HCT116 (cell line): ENCODE data around the gene CELA3B. TPM values are rescaled to one million over a fixed set of nuclear protein-coding genes. Genes with fewer than 3 reads are reported as not detected.

Experiments
- ATAC-seq: fragments of 200-7000 bp; cut with Tn5 transposase; 2 replicates; pipeline ENCODE4 v1.9.1; 2020; ENCODE audit warnings: mild to moderate bottlenecking, moderate library complexity
- BruUV-seq: library from RNA; stranded (reverse); fragments of 400-500 nt; replicated peaks from 2 replicates; lab custom pipeline; 2021; lab: Mats Ljungman, UMichigan
- CTCF ChIA-PET: fragments of 300-600 bp; sonication (Branson Sonifier 250); formaldehyde crosslinking; loops from one replicate; lab custom pipeline; 2021; ENCODE audit warnings: antibody characterized with exemption; lab: Charles Lee
- POLR2A ChIA-PET: fragments of 300-600, 350-600 bp; sonication (Branson Sonifier 250); formaldehyde crosslinking; loops from one replicate; lab custom pipeline; 2021; ENCODE audit warnings: antibody characterized with exemption; lab: Charles Lee
- RAD21 ChIA-PET, 2 experiments: fragments of 300-600 bp; sonication (Branson Sonifier 250); formaldehyde crosslinking; loops; one replicate each; lab custom pipeline; 2023; ENCODE audit warnings: low total read pairs in 2 of 2; ENCODE audit not compliant: uncharacterized antibody in 2 of 2, unreplicated experiment in 2 of 2, low non-redundant PET in 1 of 2; lab: Charles Lee
- DNase-seq: peaks from one replicate; pipeline ENCODE4 v3.0.0-alpha.2; 2010; ENCODE audit warnings: low read depth, low spot score
- H2AFZ ChIP-seq: fragments of 200-600 bp; shearing (Covaris generic), sonication (generic); 2 replicates; pipeline ENCODE4 v1.6.1; 2017; ENCODE audit warnings: low read depth, mixed run types, mixed read lengths, antibody characterized with exemption, low read length; ENCODE audit not compliant: poor library complexity, severe bottlenecking
- H3K27ac ChIP-seq: 2 replicates; pipeline ENCODE4 v1.5.1; 2012; ENCODE audit warnings: low read depth, low read length
- H3K27me3 ChIP-seq: fragments of 200-600 bp; sonication (generic); 2 replicates; pipeline ENCODE4 v1.6.1; 2016; ENCODE audit warnings: mixed run types, low read length, mixed read lengths; ENCODE audit not compliant: insufficient read depth
- H3K36me3 ChIP-seq, 2 experiments: fragments of 200-500 bp in 1 of 2; fragments of 200-600 bp in 1 of 2; sonication (Bioruptor generic) in 1 of 2; sonication (generic) in 1 of 2; 2 replicates each; pipeline versions ENCODE4 v1.5.1 to v1.6.1; 2014 to 2016; ENCODE audit warnings: low read length in 2 of 2, inconsistent platforms in 1 of 2, mixed read lengths in 1 of 2, mixed run types in 1 of 2; ENCODE audit not compliant: insufficient read depth in 2 of 2, control insufficient read depth in 1 of 2
- H3K4me1 ChIP-seq, 2 experiments: fragments of 200-600 bp in 1 of 2; sonication (generic) in 1 of 2; 2 replicates each; pipeline versions ENCODE4 v1.5.1 to v1.6.1; 2012 to 2017; ENCODE audit warnings: low read length in 2 of 2, inconsistent platforms in 1 of 2, mild to moderate bottlenecking in 1 of 2, mixed read lengths in 1 of 2, mixed run types in 1 of 2, moderate library complexity in 1 of 2; ENCODE audit not compliant: insufficient read depth in 2 of 2, control insufficient read depth in 1 of 2
- H3K4me2 ChIP-seq: fragments of 200-600 bp; sonication (generic); 2 replicates; pipeline ENCODE4 v1.6.1; 2017; ENCODE audit warnings: mixed run types, low read length, mixed read lengths
- H3K4me3 ChIP-seq, 2 experiments: fragments of 200-600 bp in 1 of 2; sonication (generic) in 1 of 2; replicated peaks in 1 of 2; 2 replicates each; pipeline ENCODE4 v1.5.1; 2011 to 2016; ENCODE audit warnings: low read length in 2 of 2, control low read depth in 1 of 2, low read depth in 1 of 2, mild to moderate bottlenecking in 1 of 2, mixed read lengths in 1 of 2, mixed run types in 1 of 2
- H3K79me2 ChIP-seq: fragments of 200-600 bp; sonication (generic); 2 replicates; pipeline ENCODE4 v1.6.1; 2017; ENCODE audit warnings: mild to moderate bottlenecking, mixed run types, low read length, moderate library complexity, mixed read lengths; ENCODE audit not compliant: insufficient read depth
- H3K9ac ChIP-seq: fragments of 200-600 bp; sonication (generic); 2 replicates; pipeline ENCODE4 v1.6.1; 2016; ENCODE audit warnings: low read length, mixed read lengths
- H3K9me2 ChIP-seq: fragments of 200-600 bp; sonication (generic), shearing (Covaris generic); 2 replicates; pipeline ENCODE4 v1.6.1; 2017; ENCODE audit warnings: mixed run types, mild to moderate bottlenecking, moderate library complexity; ENCODE audit not compliant: insufficient read depth
- H3K9me3 ChIP-seq, 2 experiments: fragments of 200-500 bp in 1 of 2; fragments of 200-600 bp in 1 of 2; sonication (Bioruptor generic) in 1 of 2; sonication (generic) in 1 of 2; 2 replicates each; pipeline ENCODE4 v1.6.1; 2014 to 2017; ENCODE audit warnings: low read length in 2 of 2, mixed read lengths in 2 of 2, inconsistent platforms in 1 of 2, low read depth in 1 of 2, mild to moderate bottlenecking in 1 of 2, mixed run types in 1 of 2, moderate library complexity in 1 of 2; ENCODE audit not compliant: control insufficient read depth in 1 of 2, insufficient read depth in 1 of 2
- H4K20me1 ChIP-seq: fragments of 200-600 bp; sonication (generic), shearing (Covaris generic); 2 replicates; pipeline ENCODE4 v1.6.1; 2017; ENCODE audit warnings: mixed run types, mild to moderate bottlenecking, moderate library complexity; ENCODE audit not compliant: insufficient read depth
- CBX3 ChIP-seq: IDR thresholded peaks from 2 replicates; pipeline ENCODE4 v1.6.1; 2012; ENCODE audit warnings: low read depth
- CTCF ChIP-seq, 3 experiments: fragments of 200-600 bp in 1 of 3; sonication (generic) in 1 of 3; IDR thresholded peaks in 2 of 3; conservative IDR thresholded peaks in 1 of 3; 2 replicates each; pipeline ENCODE4 v1.5.1; 2012 to 2017; ENCODE audit warnings: low read depth in 2 of 3, low read length in 2 of 3, antibody characterized with exemption in 1 of 3, borderline replicate concordance in 1 of 3, control low read depth in 1 of 3, mild to moderate bottlenecking in 1 of 3, mixed read lengths in 1 of 3, mixed run types in 1 of 3, moderate library complexity in 1 of 3; ENCODE audit not compliant: insufficient read depth in 1 of 3
- FOSL1 ChIP-seq: IDR thresholded peaks from 2 replicates; pipeline ENCODE4 v1.6.1; 2012; ENCODE audit warnings: low read depth
- RAD21 ChIP-seq: IDR thresholded peaks from 2 replicates; pipeline ENCODE4 v1.6.1; 2012; ENCODE audit warnings: low read depth, mild to moderate bottlenecking
- SIN3A ChIP-seq: IDR thresholded peaks from 2 replicates; pipeline ENCODE4 v1.6.1; 2012; ENCODE audit warnings: low read depth
- TCF7L2 ChIP-seq: IDR thresholded peaks from 2 replicates; pipeline ENCODE4 v1.7.0; 2011; ENCODE audit warnings: borderline replicate concordance, inconsistent platforms; ENCODE audit not compliant: insufficient read depth, insufficient read length; ENCODE audit errors: extremely low read depth
- ZBTB33 ChIP-seq: IDR thresholded peaks from 2 replicates; pipeline ENCODE4 v1.6.1; 2011; ENCODE audit warnings: mild to moderate bottlenecking, low read length, moderate library complexity; ENCODE audit not compliant: insufficient replicate concordance; ENCODE audit errors: extremely low read depth
- ZNF274 ChIP-seq: fragments of 200-500 bp; sonication (Bioruptor generic); IDR thresholded peaks from 2 replicates; pipeline ENCODE4 v1.6.1; 2014; ENCODE audit warnings: mild to moderate bottlenecking, low read depth, low read length, inconsistent platforms
- intact Hi-C: fragments of 100-400 bp; cut with micrococcal nuclease; formaldehyde crosslinking; loops from 2 replicates; pipeline ENCODE4 v1.10.0; 2022
- total RNA-seq: library from RNA; stranded (reverse); gene quantifications from one replicate; pipeline ENCODE4 v1.2.1, GENCODE V29; 2021; ENCODE audit not compliant: unreplicated experiment

The CELA3B gene
- total RNA-seq, 1 experiment from 2014 or later: 5.3 TPM

- intact Hi-C loops: loop anchor here (1.0 to 5.0 kb wide), 3 partner anchors 91 to 306 kb away; no protein-coding TSS in a partner anchor
- ChIA-PET RAD21 (interaction anchor here in 1 of 2 experiments (0.6 kb wide), 1 partner anchor 126 kb away, joined by 3 read pairs; no protein-coding TSS in a partner anchor), POLR2A (no interaction called here), CTCF (interaction anchor here (0.7 kb wide), 1 partner anchor 252 kb away, joined by 4 read pairs; no protein-coding TSS in a partner anchor)
- Histone ChIP-seq H3K9ac (no peak overlapping the region), H3K9me2 (no peaks in the 10 kb centered on the region), H3K9me3 (no peaks in the 10 kb centered on the region), H3K27me3 (no peaks in the 10 kb centered on the region), H4K20me1 (no peaks in the 10 kb centered on the region), H3K27ac (no peak overlapping the region), H2AFZ (peak overlapping the region; percentile 93), H3K79me2 (no peaks in the 10 kb centered on the region), H3K4me2 (peak overlapping the region; percentile 43; the same call in 1 of the 2 replicates), H3K4me3 (no peak overlapping the region), H3K4me1 (peaks cover 3 to 13% of the 10 kb centered on the region in 2 experiments; a peak in 3 of 4 replicates), H3K36me3 (no peaks in the 10 kb centered on the region)
- ATAC-seq: peak; percentile 91
- no TSS peak for BruUV-seq
- peak; percentile 47 for DNase-seq
- TF ChIP-seq ZBTB33: no peak
- TF ChIP-seq SIN3A: no peak
- TF ChIP-seq ZNF274: no peak
- TF ChIP-seq FOSL1: no peak
- TF ChIP-seq RAD21: peak; percentile 99
- TF ChIP-seq TCF7L2: no peak
- TF ChIP-seq CBX3: 0 out of 2 replicates have a peak, but pooled peaks have one; percentile 20
- peak; percentile 91 to 97 (median 92) for TF ChIP-seq CTCF (IDR thresholded peaks at IDR 0.05 in 2 of 3, conservative IDR thresholded peaks at IDR 0.05 in 1 of 3; ENCODE audit: borderline replicate concordance in 1 of 3, insufficient read depth in 1 of 3, low read depth in 2 of 3, low read length in 2 of 3)
Measured at GRCh38 chr1:21963477-21964217, 13.2 kb upstream of the CELA3B start.
